ENCODE data around the gene PPP1R8.

- TF ChIP-seq CTCF (IDR thresholded peaks at IDR 0.05; ENCODE audit: low read depth, low read length) (no peak), EZH2phosphoT487 (IDR thresholded peaks at IDR 0.05; ENCODE audit: low read depth) (no peak)
Observed at GRCh38 chr1:27889506-27889905, 58.9 kb downstream of the PPP1R8 start.

Measured in OCI-LY3 (cell line).